Cardiac fibroblast (primary cell): ENCODE results near the gene ARHGAP10.

Source experiments
- DNase-seq, 2 donors: peaks; one replicate each; pipeline versions ENCODE4 v3.0.0 to v3.0.0-alpha.2; 2010; ENCODE audit warnings: low read depth in 2 of 2
- H3K4me3 ChIP-seq, 2 donors: replicated peaks in 1 of 2; 1 replicate in 1 of 2; 2 replicates in 1 of 2; pipeline ENCODE4 v1.5.1; 2011; ENCODE audit warnings: low read depth in 2 of 2, low read length in 2 of 2, mild to moderate bottlenecking in 2 of 2, moderate library complexity in 1 of 2
- TF ChIP-seq, protein P1 (sequence below): IDR thresholded peaks from one replicate; pipeline ENCODE4 v1.5.1; 2011; ENCODE audit warnings: low read depth, mild to moderate bottlenecking, low read length, inconsistent platforms

ARHGAP10 gene

GRCh38 chr4:147942729-147943128 is 210.8 kb downstream of the ARHGAP10 start:
- peak; percentile 12 to 32 for DNase-seq
- TF ChIP-seq, protein P1, sequence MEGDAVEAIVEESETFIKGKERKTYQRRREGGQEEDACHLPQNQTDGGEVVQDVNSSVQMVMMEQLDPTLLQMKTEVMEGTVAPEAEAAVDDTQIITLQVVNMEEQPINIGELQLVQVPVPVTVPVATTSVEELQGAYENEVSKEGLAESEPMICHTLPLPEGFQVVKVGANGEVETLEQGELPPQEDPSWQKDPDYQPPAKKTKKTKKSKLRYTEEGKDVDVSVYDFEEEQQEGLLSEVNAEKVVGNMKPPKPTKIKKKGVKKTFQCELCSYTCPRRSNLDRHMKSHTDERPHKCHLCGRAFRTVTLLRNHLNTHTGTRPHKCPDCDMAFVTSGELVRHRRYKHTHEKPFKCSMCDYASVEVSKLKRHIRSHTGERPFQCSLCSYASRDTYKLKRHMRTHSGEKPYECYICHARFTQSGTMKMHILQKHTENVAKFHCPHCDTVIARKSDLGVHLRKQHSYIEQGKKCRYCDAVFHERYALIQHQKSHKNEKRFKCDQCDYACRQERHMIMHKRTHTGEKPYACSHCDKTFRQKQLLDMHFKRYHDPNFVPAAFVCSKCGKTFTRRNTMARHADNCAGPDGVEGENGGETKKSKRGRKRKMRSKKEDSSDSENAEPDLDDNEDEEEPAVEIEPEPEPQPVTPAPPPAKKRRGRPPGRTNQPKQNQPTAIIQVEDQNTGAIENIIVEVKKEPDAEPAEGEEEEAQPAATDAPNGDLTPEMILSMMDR, result no peak
- no peak overlapping the region for H3K4me3 ChIP-seq

DNA sequence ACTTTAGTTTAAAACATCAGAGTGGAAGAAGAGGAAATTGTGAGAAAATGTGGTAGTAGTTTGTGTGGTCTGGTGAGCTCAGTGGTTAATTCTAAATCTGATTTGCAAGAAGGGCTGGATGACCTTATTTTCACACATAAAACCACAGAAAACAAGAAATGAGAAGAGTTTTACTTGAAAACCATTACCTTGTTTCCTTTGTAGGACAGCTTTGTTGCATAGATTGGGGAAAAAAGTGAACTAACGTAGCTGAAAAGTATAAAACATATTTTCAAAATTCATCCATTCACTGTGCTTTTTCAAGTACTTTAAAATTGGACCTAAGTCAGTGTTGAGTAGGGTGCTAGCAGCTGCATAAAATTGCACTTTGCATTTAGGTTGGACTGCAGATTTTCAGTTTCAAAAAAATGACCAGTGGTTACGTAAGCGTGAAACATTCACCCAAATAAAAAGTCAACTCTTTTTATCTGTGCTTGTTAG is 211.3 kb downstream of the ARHGAP10 start:
- TF ChIP-seq, protein P1, result no peak
- no peak for DNase-seq
- H3K4me3 ChIP-seq, result no peak overlapping the region

GRCh38 chr4:147944249-147944648 is 212.4 kb downstream of the ARHGAP10 start:
- TF ChIP-seq, protein P1, result no peak
- no peak for DNase-seq
- no peak overlapping the region for H3K4me3 ChIP-seq

GRCh38 chr4:147944670-147945260 is 212.9 kb downstream of the ARHGAP10 start:
- TF ChIP-seq, protein P1, result no peak
- DNase-seq, result no peak
- no peak overlapping the region for H3K4me3 ChIP-seq

- no peak for DNase-seq
- TF ChIP-seq, protein P1, result no peak
- no peak overlapping the region for H3K4me3 ChIP-seq
These were observed 216.4 kb downstream of the ARHGAP10 start for GRCh38 chr4:147948336-147948735.

GRCh38 chr4:147950261-147950660 is 218.4 kb downstream of the ARHGAP10 start:
- DNase-seq, result no peak
- no peak overlapping the region for H3K4me3 ChIP-seq
- TF ChIP-seq, protein P1, result no peak

DNA sequence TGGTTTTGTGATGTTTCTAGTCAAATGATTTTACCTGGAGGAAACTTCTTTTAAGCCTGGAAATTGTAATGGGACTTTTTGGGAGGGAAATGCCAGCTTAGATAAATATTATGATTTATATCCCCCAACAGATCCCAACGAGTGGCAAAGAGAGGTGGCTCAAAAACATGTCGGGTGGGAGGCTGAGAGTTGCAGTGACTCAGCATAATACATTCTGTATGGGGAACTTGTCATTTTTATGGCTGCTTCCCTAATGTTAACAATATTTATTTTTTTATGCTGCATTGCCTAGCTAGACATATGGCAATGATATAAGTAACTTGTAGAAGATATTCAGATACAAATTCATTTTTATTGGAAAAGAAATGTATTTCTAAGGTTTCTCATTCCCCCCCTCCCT is 219.0 kb downstream of the ARHGAP10 start:
- no peak for DNase-seq
- H3K4me3 ChIP-seq, result no peak overlapping the region
- TF ChIP-seq, protein P1, result no peak
